ENCODE measurements around the gene PLCB1. TPM values are rescaled to one million over a fixed set of nuclear protein-coding genes. Genes with fewer than 3 reads are reported as not detected.

Gene PLCB1
- total RNA-seq, 2 experiments from 2014 or later = 3.1 to 3.6 TPM

GRCh38 chr20:8487696-8488095, 355.6 kb downstream of the PLCB1 start:
- no peaks in the 10 kb centered on the region for H3K36me3 Mint-ChIP-seq (ENCODE audit: low read depth)
- H3K4me1 Mint-ChIP-seq (ENCODE audit: low read depth) = no peaks in the 10 kb centered on the region
- H3K9me3 Mint-ChIP-seq = no peaks in the 10 kb centered on the region
- no peak overlapping the region for H3K27ac Mint-ChIP-seq
- no peak for TF ChIP-seq CTCF (IDR thresholded peaks at IDR 0.05)
- H3K27me3 Mint-ChIP-seq = no peaks in the 10 kb centered on the region
- intact Hi-C loops (cut with micrococcal nuclease) = no loop called here
- ChIA-PET CTCF (interaction anchor here (1.1 kb wide), 1 partner anchor 235 kb away, joined by 4 read pairs; no protein-coding TSS in a partner anchor), POLR2A (no interaction called here)
- no peak overlapping the region for H3K4me3 Mint-ChIP-seq
- ATAC-seq (no peak), DNase-seq (no peak)

GRCh38 chr20:8489094-8489883, 357.2 kb downstream of the PLCB1 start:
- intact Hi-C loops (cut with micrococcal nuclease) = no loop called here
- POLR2A ChIA-PET = no interaction called here
- TF ChIP-seq CTCF (IDR thresholded peaks at IDR 0.05) = no peak
- H3K9me3 Mint-ChIP-seq = no peaks in the 10 kb centered on the region
- no peaks in the 10 kb centered on the region for H3K36me3 Mint-ChIP-seq (ENCODE audit: low read depth)
- H3K4me3 Mint-ChIP-seq = no peak overlapping the region
- peaks cover 2% of the 10 kb centered on the region for H3K4me1 Mint-ChIP-seq (ENCODE audit: low read depth)
- CTCF ChIA-PET = no interaction called here
- DNase-seq (no peak), ATAC-seq (no peak)
- H3K27ac Mint-ChIP-seq = no peak overlapping the region
- peaks cover 2% of the 10 kb centered on the region for H3K27me3 Mint-ChIP-seq

- Mint-ChIP-seq H3K27ac (no peak overlapping the region), H3K27me3 (peaks cover 2% of the 10 kb centered on the region), H3K4me3 (no peak overlapping the region), H3K4me1 (ENCODE audit: low read depth) (peaks cover 2% of the 10 kb centered on the region), H3K9me3 (no peaks in the 10 kb centered on the region), H3K36me3 (ENCODE audit: low read depth) (no peaks in the 10 kb centered on the region)
- ChIA-PET POLR2A (interaction anchor here (0.6 kb wide), 1 partner anchor 27 kb away, joined by 3 read pairs; no protein-coding TSS in a partner anchor), CTCF (no interaction called here)
- DNase-seq (no peak), ATAC-seq (no peak)
- no peak for TF ChIP-seq CTCF (IDR thresholded peaks at IDR 0.05)
- intact Hi-C loops (cut with micrococcal nuclease) = no loop called here
Observed at GRCh38 chr20:8490076-8490830, 358.2 kb downstream of the PLCB1 start.

- H3K9me3 Mint-ChIP-seq = no peaks in the 10 kb centered on the region
- ATAC-seq = no peak
- H3K36me3 Mint-ChIP-seq (ENCODE audit: low read depth) = no peaks in the 10 kb centered on the region
- POLR2A ChIA-PET = no interaction called here
- no peak for TF ChIP-seq CTCF (IDR thresholded peaks at IDR 0.05)
- CTCF ChIA-PET = no interaction called here
- H3K4me1 Mint-ChIP-seq (ENCODE audit: low read depth) = peaks cover 2% of the 10 kb centered on the region
- H3K27me3 Mint-ChIP-seq = peaks cover 5% of the 10 kb centered on the region
- no peak for DNase-seq
- no peak overlapping the region for H3K4me3 Mint-ChIP-seq
- intact Hi-C loops (cut with micrococcal nuclease) = no loop called here
- no peak overlapping the region for H3K27ac Mint-ChIP-seq
Observed at GRCh38 chr20:8492173-8492572, 360.1 kb downstream of the PLCB1 start.

- H3K4me3 Mint-ChIP-seq = no peak overlapping the region
- no peak overlapping the region for H3K27ac Mint-ChIP-seq
- DNase-seq = no peak
- no peaks in the 10 kb centered on the region for H3K9me3 Mint-ChIP-seq
- no peak for ATAC-seq
- peaks cover 3% of the 10 kb centered on the region for H3K27me3 Mint-ChIP-seq
- CTCF ChIA-PET = no interaction called here
- intact Hi-C loops (cut with micrococcal nuclease) = no loop called here
- H3K36me3 Mint-ChIP-seq (ENCODE audit: low read depth) = no peaks in the 10 kb centered on the region
- no peak for TF ChIP-seq CTCF (IDR thresholded peaks at IDR 0.05)
- POLR2A ChIA-PET = no interaction called here
- H3K4me1 Mint-ChIP-seq (ENCODE audit: low read depth) = no peaks in the 10 kb centered on the region
Observed at GRCh38 chr20:8498571-8498970, 366.5 kb downstream of the PLCB1 start.
